MM.1S (cell line): ENCODE data around the gene VSTM4.

Experiments
- DNase-seq: peaks from one replicate; pipeline ENCODE4 v3.0.0-alpha.2; 2015
- H2AFZ ChIP-seq: fragments of 300-600 bp; sonication (generic); 2 replicates; pipeline ENCODE4 v1.6.0; 2016; ENCODE audit warnings: antibody characterized with exemption, low read length
- H3F3A ChIP-seq: fragments of 300-600 bp; sonication (generic); 2 replicates; pipeline ENCODE4 v1.6.1; 2016; ENCODE audit warnings: mild to moderate bottlenecking, antibody characterized with exemption, low read length, moderate library complexity, mixed read lengths; ENCODE audit not compliant: insufficient read depth
- H3K27ac ChIP-seq: fragments of 300-600 bp; sonication (generic); 2 replicates; pipeline ENCODE4 v1.5.1; 2016; ENCODE audit warnings: mild to moderate bottlenecking, low read length
- H3K27me3 ChIP-seq: fragments of 300-600 bp; sonication (generic); replicated peaks from 2 replicates; pipeline ENCODE4 v1.6.0; 2016; ENCODE audit warnings: low read length; ENCODE audit not compliant: insufficient read depth
- H3K36me3 ChIP-seq: fragments of 300-600 bp; sonication (generic); replicated peaks from 2 replicates; pipeline ENCODE4 v1.6.1; 2016; ENCODE audit warnings: mild to moderate bottlenecking, low read length, mixed read lengths; ENCODE audit not compliant: insufficient read depth
- H3K4me1 ChIP-seq: fragments of 300-600 bp; sonication (generic); 2 replicates; pipeline ENCODE4 v1.6.1; 2016; ENCODE audit warnings: low read length, mixed read lengths
- H3K4me2 ChIP-seq: fragments of 300-600 bp; sonication (generic); 2 replicates; pipeline ENCODE4 v1.6.0; 2016; ENCODE audit warnings: low read depth, low read length
- H3K4me3 ChIP-seq: fragments of 300-600 bp; sonication (generic); 2 replicates; pipeline ENCODE4 v1.5.1; 2016; ENCODE audit warnings: low read length, mixed read lengths
- H3K79me2 ChIP-seq: fragments of 300-600 bp; sonication (generic); 2 replicates; pipeline ENCODE4 v1.6.1; 2016; ENCODE audit warnings: mixed run types, low read length, mixed read lengths
- H3K9ac ChIP-seq: fragments of 300-600 bp; sonication (generic); 2 replicates; pipeline ENCODE4 v1.6.1; 2016; ENCODE audit warnings: low read length, mixed read lengths
- H3K9me2 ChIP-seq: fragments of 300-600 bp; sonication (generic); replicated peaks from 2 replicates; pipeline ENCODE4 v1.6.1; 2016; ENCODE audit warnings: mild to moderate bottlenecking, low read length, mixed read lengths; ENCODE audit not compliant: insufficient read depth
- H3K9me3 ChIP-seq: fragments of 300-600 bp; sonication (generic); replicated peaks from 2 replicates; pipeline ENCODE4 v1.6.1; 2016; ENCODE audit warnings: mild to moderate bottlenecking, low read length, mixed read lengths; ENCODE audit not compliant: insufficient read depth
- H4K20me1 ChIP-seq: fragments of 300-600 bp; sonication (generic); 2 replicates; pipeline ENCODE4 v1.6.1; 2016; ENCODE audit warnings: mild to moderate bottlenecking, low read length, moderate library complexity, mixed read lengths; ENCODE audit not compliant: insufficient read depth
- CTCF ChIP-seq: fragments of 300-600 bp; sonication (generic); IDR thresholded peaks from 2 replicates; pipeline ENCODE4 v1.5.1; 2016; ENCODE audit warnings: antibody characterized with exemption, low read length, mixed read lengths
- EZH2 ChIP-seq: fragments of 300-600 bp; sonication (generic); optimal IDR thresholded peaks from 2 replicates; pipeline ENCODE3; 2017; ENCODE audit warnings: low read depth, mild to moderate bottlenecking, antibody characterized with exemption, low read length, mixed read lengths
- EZH2phosphoT487 ChIP-seq: fragments of 300-600 bp; sonication (generic); IDR thresholded peaks from 2 replicates; pipeline ENCODE4 v1.6.1; 2018; ENCODE audit warnings: antibody characterized with exemption, low read length

VSTM4 gene

DNA sequence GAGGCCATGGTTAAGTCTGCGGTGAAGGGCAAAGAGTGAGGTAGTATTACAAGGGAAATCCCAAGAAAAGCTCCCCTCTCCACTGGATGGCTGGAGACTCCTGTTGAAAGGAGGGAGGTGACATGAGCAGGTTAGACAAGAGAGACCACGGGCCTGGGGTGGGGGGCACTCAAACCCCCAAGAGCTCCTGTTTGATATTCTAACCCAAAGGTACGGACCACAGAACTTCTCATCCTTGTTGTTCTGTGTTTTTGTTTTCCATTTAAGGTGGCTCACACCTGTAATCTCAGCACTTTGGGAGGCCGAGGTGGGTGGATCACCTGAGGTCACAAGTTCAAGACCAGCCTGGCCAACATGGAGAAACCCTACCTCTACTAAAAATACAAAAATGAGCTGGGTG is 11.6 kb downstream of the VSTM4 start:
- Histone ChIP-seq H3F3A (no peaks in the 10 kb centered on the region), H4K20me1 (no peaks in the 10 kb centered on the region), H3K9me2 (no peaks in the 10 kb centered on the region), H3K36me3 (no peaks in the 10 kb centered on the region), H3K79me2 (no peaks in the 10 kb centered on the region), H3K27ac (no peak overlapping the region), H3K4me3 (no peak overlapping the region), H3K9ac (no peak overlapping the region), H3K27me3 (no peaks in the 10 kb centered on the region), H3K4me2 (no peak overlapping the region), H3K4me1 (no peaks in the 10 kb centered on the region), H3K9me3 (no peaks in the 10 kb centered on the region), H2AFZ (no peak overlapping the region)
- TF ChIP-seq EZH2, result no peak
- TF ChIP-seq CTCF, result no peak
- TF ChIP-seq EZH2phosphoT487, result no peak
- DNase-seq, result no peak

GRCh38 chr10:49099046-49099445 is 16.3 kb downstream of the VSTM4 start:
- Histone ChIP-seq H3K4me3 (no peak overlapping the region), H3K4me2 (no peak overlapping the region), H2AFZ (no peak overlapping the region), H3K27me3 (no peaks in the 10 kb centered on the region), H3K4me1 (no peaks in the 10 kb centered on the region), H4K20me1 (no peaks in the 10 kb centered on the region), H3K36me3 (no peaks in the 10 kb centered on the region), H3K27ac (no peak overlapping the region), H3F3A (no peaks in the 10 kb centered on the region), H3K9me3 (no peaks in the 10 kb centered on the region), H3K79me2 (no peaks in the 10 kb centered on the region), H3K9me2 (no peaks in the 10 kb centered on the region), H3K9ac (no peak overlapping the region)
- TF ChIP-seq EZH2phosphoT487 (no peak), EZH2 (no peak), CTCF (no peak)
- DNase-seq, result no peak

DNA sequence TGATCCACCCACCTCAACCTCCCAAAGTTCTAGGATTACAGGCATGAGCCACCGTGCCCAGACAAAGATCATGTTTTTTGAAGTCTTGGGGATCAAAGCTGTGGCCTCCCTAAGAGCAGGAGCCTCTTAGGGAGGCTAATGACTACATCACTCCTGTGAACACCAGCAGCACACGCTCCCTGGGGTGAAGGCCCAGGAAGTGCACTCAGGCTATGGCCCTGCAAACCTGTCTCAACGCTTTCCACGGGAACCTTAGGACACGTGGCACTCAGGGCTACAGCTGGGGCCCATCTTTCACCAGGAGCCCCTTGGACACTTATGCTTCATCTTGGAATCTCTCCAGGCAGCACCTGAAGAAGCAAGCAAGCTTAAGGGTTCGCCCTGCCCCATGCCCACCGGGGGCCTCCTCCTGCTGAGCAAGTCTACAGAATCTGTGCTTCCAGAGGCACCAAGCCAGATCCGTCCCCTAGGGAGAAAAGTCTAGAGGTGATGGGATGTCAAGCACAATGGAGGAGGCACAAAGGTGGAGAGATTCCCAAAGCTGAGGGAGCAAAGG is 18.4 kb downstream of the VSTM4 start:
- no peak for TF ChIP-seq CTCF
- no peak for TF ChIP-seq EZH2
- no peak for TF ChIP-seq EZH2phosphoT487
- no peak overlapping the region for H3K4me2 ChIP-seq
- H3K79me2 ChIP-seq, result no peaks in the 10 kb centered on the region
- no peaks in the 10 kb centered on the region for H3K27me3 ChIP-seq
- H3K4me3 ChIP-seq, result no peak overlapping the region
- H3K36me3 ChIP-seq, result no peaks in the 10 kb centered on the region
- H2AFZ ChIP-seq, result no peak overlapping the region
- no peaks in the 10 kb centered on the region for H3K9me3 ChIP-seq
- H3F3A ChIP-seq, result no peaks in the 10 kb centered on the region
- H3K27ac ChIP-seq, result no peak overlapping the region
- H3K9me2 ChIP-seq, result no peaks in the 10 kb centered on the region
- no peaks in the 10 kb centered on the region for H4K20me1 ChIP-seq
- H3K9ac ChIP-seq, result no peak overlapping the region
- DNase-seq, result no peak
- H3K4me1 ChIP-seq, result no peaks in the 10 kb centered on the region
